ENCODE results near the gene CAMTA1.

The CAMTA1 gene

DNA sequence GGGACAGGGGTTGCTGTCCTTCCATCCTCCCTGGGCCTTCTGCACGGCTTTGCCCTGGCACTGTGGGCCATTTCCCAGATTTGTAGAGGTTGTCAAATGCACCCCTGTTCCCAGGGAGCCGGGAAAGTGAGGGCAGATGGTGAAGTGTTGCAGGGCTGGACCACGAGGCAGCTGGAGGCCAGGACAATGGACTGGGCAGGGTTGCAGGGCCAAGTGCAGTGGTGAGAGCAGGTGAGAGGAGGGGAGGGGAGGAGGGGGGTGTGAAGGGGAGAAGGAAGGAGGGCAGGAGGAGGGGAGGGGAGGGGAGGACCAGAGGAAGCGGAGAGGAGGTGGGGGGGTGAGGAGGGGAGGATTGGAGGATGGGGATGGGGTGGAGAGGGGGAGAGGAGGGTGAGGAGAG, 443.9 kb downstream of the CAMTA1 start:
- Histone ChIP-seq H3K27ac (ENCODE audit: low read length) (no peak overlapping the region), H3K36me3 (ENCODE audit: control insufficient read depth in 2 of 2, insufficient read depth in 2 of 2, low read length in 2 of 2) (no peaks in the 10 kb centered on the region), H3K4me3 (ENCODE audit: low read length in 2 of 2) (no peak overlapping the region), H3K27me3 (ENCODE audit: control insufficient read depth in 1 of 2, insufficient read depth in 2 of 2, low read length in 2 of 2) (peaks cover 0 to 6% of the 10 kb centered on the region in 2 donors), H3K9ac (ENCODE audit: low read length in 2 of 2) (no peak overlapping the region), H3K4me1 (ENCODE audit: control insufficient read depth, insufficient read depth, low read length) (no peaks in the 10 kb centered on the region), H3K9me3 (ENCODE audit: control insufficient read depth in 2 of 2, low read length in 2 of 2) (no peaks in the 10 kb centered on the region)

DNA sequence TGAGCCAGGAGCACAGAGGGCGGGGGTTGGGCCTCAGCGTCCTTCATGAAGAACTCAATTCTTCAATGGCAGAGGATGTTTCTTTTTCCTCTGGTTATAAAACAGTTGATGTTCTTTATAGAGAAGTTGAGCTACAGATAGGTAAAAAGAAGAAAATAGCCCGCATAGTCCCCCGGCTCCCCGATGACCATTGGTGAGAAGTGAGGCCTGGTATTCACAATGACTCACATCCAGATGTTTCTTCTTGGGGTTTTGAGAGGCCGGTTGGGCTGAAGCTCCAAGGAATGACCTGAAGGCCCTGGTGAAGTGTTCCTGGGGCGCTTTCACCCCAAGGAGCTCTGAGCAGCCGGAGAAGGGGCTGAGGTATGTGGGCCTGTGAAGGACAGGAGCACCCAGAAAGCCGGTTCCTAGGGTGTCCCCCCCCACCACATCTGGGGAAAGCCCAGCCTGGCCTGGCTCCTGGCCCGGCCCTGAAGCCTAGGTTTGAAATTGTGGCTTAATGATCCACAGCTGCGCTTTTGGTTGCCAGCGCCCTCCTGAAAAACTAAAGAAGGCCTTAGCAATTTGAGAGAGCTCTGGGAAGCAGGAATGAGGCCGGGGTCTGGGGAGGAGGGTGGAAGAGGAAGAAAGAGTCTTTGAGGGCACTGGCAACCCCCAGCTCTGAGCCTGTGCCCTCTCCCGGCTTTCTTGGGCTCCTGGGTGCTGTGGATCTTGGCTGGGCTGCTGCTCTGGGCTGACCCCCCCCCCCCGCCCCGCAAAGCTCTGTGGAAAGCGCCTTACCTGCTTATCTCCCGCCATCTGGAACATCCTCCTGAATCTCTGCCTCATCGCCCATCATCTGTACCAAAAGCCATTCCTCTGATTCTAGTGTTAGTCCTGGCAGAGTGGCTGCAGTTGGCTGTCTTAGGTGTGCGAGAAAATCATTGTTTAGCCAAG, 444.7 kb downstream of the CAMTA1 start:
- no peaks in the 10 kb centered on the region for H3K36me3 ChIP-seq (ENCODE audit: control insufficient read depth in 2 of 2, insufficient read depth in 2 of 2, low read length in 2 of 2)
- H3K4me1 ChIP-seq (ENCODE audit: control insufficient read depth, insufficient read depth, low read length): no peaks in the 10 kb centered on the region
- peaks cover 0 to 6% of the 10 kb centered on the region in 2 donors for H3K27me3 ChIP-seq (ENCODE audit: control insufficient read depth in 1 of 2, insufficient read depth in 2 of 2, low read length in 2 of 2)
- H3K27ac ChIP-seq (ENCODE audit: low read length): no peak overlapping the region
- H3K4me3 ChIP-seq (ENCODE audit: low read length in 2 of 2): no peak overlapping the region
- no peak overlapping the region for H3K9ac ChIP-seq (ENCODE audit: low read length in 2 of 2)
- no peaks in the 10 kb centered on the region for H3K9me3 ChIP-seq (ENCODE audit: control insufficient read depth in 2 of 2, low read length in 2 of 2)

DNA sequence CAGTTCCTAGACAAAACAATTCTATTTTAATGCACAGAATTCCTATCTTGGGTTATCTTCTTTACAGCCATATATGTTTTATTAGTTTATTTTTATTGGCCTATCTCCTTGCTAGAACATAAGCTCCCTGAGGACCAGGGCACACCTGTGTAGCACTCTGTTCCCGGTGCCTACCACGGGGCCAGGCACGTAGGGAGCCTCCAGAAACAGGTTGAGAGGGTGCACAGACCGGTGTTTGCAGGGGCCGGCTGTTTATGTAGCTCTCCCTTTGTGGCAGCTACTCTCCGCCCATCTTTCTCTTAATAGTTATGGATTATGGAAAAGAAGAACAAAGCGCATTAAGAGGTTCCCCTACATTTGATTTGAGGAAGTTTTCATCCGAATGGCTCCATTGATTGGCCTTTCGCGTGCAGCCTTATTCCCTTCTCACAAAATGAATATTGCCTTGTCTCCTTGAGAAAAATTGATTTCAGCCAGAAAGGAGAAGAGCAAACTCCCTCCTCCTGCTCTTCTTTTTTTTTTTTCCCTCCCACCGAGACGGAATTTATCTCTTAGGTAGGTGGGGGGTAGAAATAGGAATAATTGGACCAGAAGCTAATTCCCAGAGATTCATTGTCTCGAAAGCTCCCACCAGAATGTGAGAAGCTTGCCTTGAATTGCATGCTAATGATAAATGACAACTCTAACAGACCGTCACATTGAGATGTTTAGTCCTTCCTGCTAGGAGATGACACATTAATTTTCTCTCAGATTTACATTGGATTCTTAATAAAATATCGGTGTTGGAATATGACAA, 447.4 kb downstream of the CAMTA1 start:
- Histone ChIP-seq H3K4me3 (ENCODE audit: low read length in 2 of 2) (no peak overlapping the region), H3K4me1 (ENCODE audit: control insufficient read depth, insufficient read depth, low read length) (no peaks in the 10 kb centered on the region), H3K27ac (ENCODE audit: low read length) (no peak overlapping the region), H3K9ac (ENCODE audit: low read length in 2 of 2) (no peak overlapping the region), H3K27me3 (ENCODE audit: control insufficient read depth in 1 of 2, insufficient read depth in 2 of 2, low read length in 2 of 2) (peaks cover 0 to 2% of the 10 kb centered on the region in 2 donors), H3K9me3 (ENCODE audit: control insufficient read depth in 2 of 2, low read length in 2 of 2) (no peaks in the 10 kb centered on the region), H3K36me3 (ENCODE audit: control insufficient read depth in 2 of 2, insufficient read depth in 2 of 2, low read length in 2 of 2) (no peaks in the 10 kb centered on the region)

DNA sequence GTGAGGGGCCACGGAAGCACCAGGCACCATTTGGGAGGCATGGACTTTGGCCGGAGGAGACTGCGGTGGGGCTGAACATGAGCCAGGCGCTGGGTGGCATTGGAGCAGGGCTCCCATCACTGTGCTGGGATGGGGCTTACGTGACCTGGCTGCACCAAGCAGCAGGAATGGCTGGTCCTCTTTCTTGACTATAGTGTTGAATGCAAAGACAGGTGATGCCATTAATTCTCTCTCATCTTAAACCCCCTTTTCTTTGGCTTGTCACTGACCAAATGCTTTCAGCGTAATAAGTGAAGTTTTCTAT, 447.9 kb downstream of the CAMTA1 start:
- Histone ChIP-seq H3K4me1 (ENCODE audit: control insufficient read depth, insufficient read depth, low read length) (no peaks in the 10 kb centered on the region), H3K9me3 (ENCODE audit: control insufficient read depth in 2 of 2, low read length in 2 of 2) (no peaks in the 10 kb centered on the region), H3K27me3 (ENCODE audit: control insufficient read depth in 1 of 2, insufficient read depth in 2 of 2, low read length in 2 of 2) (peaks cover 0 to 2% of the 10 kb centered on the region in 2 donors), H3K36me3 (ENCODE audit: control insufficient read depth in 2 of 2, insufficient read depth in 2 of 2, low read length in 2 of 2) (no peaks in the 10 kb centered on the region), H3K4me3 (ENCODE audit: low read length in 2 of 2) (no peak overlapping the region), H3K27ac (ENCODE audit: low read length) (no peak overlapping the region), H3K9ac (ENCODE audit: low read length in 2 of 2) (no peak overlapping the region)

DNA sequence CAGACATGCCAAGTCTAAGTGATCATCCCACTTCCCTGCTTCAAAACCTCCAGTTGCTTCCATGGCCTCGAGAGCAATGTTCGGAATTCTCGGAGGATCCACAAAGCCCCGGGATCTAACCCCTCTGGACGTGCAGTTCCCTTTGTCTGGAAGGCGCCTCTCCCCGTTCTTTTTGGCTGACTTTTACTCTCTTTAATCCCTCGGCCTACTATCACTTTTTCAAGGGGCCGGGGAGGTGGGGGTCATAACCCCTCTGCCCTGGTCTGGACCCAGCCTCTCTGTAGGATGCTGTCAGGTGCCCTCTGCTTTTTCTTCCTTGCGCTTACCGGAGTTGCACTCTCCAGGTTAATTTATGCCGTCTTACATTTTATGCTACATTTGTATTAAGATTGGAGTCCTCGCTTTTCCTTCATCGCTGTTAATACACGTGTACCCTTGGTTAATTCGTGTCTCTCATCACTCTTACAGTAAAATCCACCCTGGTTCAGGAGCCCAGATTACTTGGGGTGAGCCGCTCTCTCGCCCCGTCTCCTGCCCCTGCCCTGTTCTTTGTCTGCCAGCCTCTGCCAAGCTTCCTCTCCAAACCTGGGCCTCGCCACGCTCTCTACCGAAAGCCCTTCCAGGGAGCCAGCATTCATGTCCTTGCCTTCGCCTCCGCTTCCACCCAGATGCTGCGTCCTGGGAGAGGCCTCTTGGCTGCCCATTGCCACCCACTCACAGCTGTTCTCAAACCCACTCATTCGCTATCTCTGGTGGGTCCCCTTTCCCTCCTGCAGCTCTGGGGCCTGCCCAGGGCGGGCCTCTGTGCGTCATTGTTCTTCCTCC, 448.6 kb downstream of the CAMTA1 start:
- peaks cover 0 to under 1% of the 10 kb centered on the region in 2 donors for H3K27me3 ChIP-seq (ENCODE audit: control insufficient read depth in 1 of 2, insufficient read depth in 2 of 2, low read length in 2 of 2)
- no peaks in the 10 kb centered on the region for H3K4me1 ChIP-seq (ENCODE audit: control insufficient read depth, insufficient read depth, low read length)
- H3K4me3 ChIP-seq (ENCODE audit: low read length in 2 of 2): no peak overlapping the region
- H3K9ac ChIP-seq (ENCODE audit: low read length in 2 of 2): no peak overlapping the region
- no peaks in the 10 kb centered on the region for H3K9me3 ChIP-seq (ENCODE audit: control insufficient read depth in 2 of 2, low read length in 2 of 2)
- H3K27ac ChIP-seq (ENCODE audit: low read length): no peak overlapping the region
- H3K36me3 ChIP-seq (ENCODE audit: control insufficient read depth in 2 of 2, insufficient read depth in 2 of 2, low read length in 2 of 2): no peaks in the 10 kb centered on the region

DNA sequence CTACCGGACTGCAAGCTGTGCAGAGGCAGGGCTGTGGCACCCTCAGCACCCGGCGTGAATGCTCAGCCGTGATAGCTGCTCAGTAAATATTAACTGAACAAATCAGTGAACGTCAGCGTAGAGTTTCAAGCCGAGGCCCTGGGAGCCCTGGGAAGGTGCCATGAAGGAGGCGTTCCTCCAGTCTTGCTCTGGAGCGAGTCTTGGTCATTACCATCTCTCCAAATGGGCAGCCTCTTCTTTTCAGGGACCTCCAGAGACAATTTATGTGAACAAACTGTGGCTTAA, 449.2 kb downstream of the CAMTA1 start:
- H3K4me1 ChIP-seq (ENCODE audit: control insufficient read depth, insufficient read depth, low read length): no peaks in the 10 kb centered on the region
- no peaks in the 10 kb centered on the region for H3K9me3 ChIP-seq (ENCODE audit: control insufficient read depth in 2 of 2, low read length in 2 of 2)
- no peaks in the 10 kb centered on the region for H3K36me3 ChIP-seq (ENCODE audit: control insufficient read depth in 2 of 2, insufficient read depth in 2 of 2, low read length in 2 of 2)
- no peak overlapping the region for H3K9ac ChIP-seq (ENCODE audit: low read length in 2 of 2)
- no peaks in the 10 kb centered on the region for H3K27me3 ChIP-seq (ENCODE audit: control insufficient read depth in 1 of 2, insufficient read depth in 2 of 2, low read length in 2 of 2)
- no peak overlapping the region for H3K27ac ChIP-seq (ENCODE audit: low read length)
- H3K4me3 ChIP-seq (ENCODE audit: low read length in 2 of 2): no peak overlapping the region

DNA sequence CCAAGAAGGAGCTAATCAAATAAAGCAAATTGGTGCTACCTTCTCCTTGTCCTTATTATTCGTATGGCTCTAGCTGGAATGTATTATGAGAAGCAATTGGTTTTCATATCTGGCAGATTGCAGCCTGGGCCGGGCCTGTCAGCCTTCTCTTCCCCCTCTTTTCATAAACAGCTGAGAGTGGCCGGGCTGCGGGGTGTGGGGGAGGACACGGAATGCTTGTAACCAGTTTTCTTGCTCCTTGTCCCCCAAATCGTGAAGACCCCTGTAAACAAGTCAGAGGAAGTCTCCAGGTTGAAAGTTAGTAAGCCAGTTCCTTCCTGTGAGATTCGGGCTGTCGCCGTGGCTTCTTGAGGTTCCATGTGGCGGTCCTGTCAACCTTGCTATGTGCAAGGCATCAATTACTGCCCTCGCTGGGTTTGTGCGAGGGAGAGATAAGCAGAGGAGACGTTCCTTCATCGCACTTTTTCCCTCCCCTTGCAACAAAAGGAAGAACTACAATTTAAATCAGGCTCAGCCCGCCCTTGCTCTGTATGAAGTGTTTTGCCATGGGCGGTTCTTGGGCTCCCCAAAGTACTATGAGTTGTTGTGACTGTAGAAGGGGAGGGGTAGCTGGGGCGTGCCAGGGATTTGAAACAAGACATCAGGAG, 450.7 kb downstream of the CAMTA1 start:
- Histone ChIP-seq H3K27me3 (ENCODE audit: control insufficient read depth in 1 of 2, insufficient read depth in 2 of 2, low read length in 2 of 2) (no peaks in the 10 kb centered on the region), H3K4me3 (ENCODE audit: low read length in 2 of 2) (no peak overlapping the region), H3K27ac (ENCODE audit: low read length) (no peak overlapping the region), H3K9me3 (ENCODE audit: control insufficient read depth in 2 of 2, low read length in 2 of 2) (no peaks in the 10 kb centered on the region), H3K9ac (ENCODE audit: low read length in 2 of 2) (no peak overlapping the region), H3K36me3 (ENCODE audit: control insufficient read depth in 2 of 2, insufficient read depth in 2 of 2, low read length in 2 of 2) (no peaks in the 10 kb centered on the region), H3K4me1 (ENCODE audit: control insufficient read depth, insufficient read depth, low read length) (no peaks in the 10 kb centered on the region)

DNA sequence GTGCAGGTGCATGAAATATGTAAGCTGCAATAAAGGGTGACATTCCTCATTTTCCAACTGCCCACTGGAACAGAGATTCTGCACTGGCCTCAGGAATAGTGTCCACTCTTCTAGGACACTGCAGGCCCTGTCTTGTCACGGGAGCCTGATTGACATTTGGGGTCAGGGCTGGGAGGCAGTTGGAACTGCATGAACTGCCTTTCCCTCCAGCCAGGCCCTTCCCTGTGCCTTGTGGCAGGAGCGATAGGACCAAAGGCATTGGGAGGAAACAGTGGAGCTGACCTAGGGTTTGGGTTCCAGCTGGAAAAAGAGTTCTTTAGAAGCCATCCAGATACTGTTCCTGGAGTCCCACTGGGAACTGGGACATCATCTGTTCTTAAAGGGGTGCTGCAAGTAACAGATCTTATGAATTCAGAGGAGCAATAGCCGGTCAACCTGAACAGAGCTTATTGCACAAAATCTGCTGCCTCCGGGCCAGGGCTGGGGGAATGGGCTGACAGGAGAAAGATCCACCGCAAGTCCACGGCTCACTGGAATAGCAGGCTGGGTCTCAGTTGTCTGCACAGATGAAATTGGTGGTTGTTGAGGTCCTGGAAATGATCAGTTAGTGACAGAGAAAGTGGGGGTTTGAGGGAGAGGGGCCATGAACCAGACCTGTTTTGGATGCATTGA, 451.7 kb downstream of the CAMTA1 start:
- no peak overlapping the region for H3K4me3 ChIP-seq (ENCODE audit: low read length in 2 of 2)
- H3K27ac ChIP-seq (ENCODE audit: low read length): no peak overlapping the region
- no peaks in the 10 kb centered on the region for H3K27me3 ChIP-seq (ENCODE audit: control insufficient read depth in 1 of 2, insufficient read depth in 2 of 2, low read length in 2 of 2)
- no peaks in the 10 kb centered on the region for H3K36me3 ChIP-seq (ENCODE audit: control insufficient read depth in 2 of 2, insufficient read depth in 2 of 2, low read length in 2 of 2)
- H3K4me1 ChIP-seq (ENCODE audit: control insufficient read depth, insufficient read depth, low read length): no peaks in the 10 kb centered on the region
- no peak overlapping the region for H3K9ac ChIP-seq (ENCODE audit: low read length in 2 of 2)
- H3K9me3 ChIP-seq (ENCODE audit: control insufficient read depth in 2 of 2, low read length in 2 of 2): no peaks in the 10 kb centered on the region

DNA sequence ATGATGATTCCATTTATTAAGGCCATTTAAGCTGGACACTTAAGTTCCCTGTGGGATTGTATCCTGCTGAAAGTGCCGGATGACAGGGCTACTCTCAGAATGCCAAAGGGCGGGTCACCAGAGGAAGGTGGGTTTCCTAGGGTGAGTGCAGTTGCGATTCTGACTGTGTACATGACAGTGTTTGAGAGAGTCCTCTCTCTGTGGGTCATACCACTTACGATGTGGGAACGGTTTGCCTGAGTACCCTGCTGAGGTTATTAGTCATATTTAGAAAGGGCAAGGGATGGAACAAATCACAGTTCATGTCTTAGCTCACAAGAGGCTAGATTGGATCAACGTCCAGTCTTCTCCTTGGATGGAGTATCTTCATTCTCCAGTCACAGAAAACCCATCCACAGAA, 461.9 kb downstream of the CAMTA1 start:
- H3K27ac ChIP-seq (ENCODE audit: low read length): no peak overlapping the region

More for the DNA sequence above, 461.9 kb downstream of the CAMTA1 start:
- no peak overlapping the region for H3K9ac ChIP-seq (ENCODE audit: low read length in 2 of 2)
- no peaks in the 10 kb centered on the region for H3K9me3 ChIP-seq (ENCODE audit: control insufficient read depth in 2 of 2, low read length in 2 of 2)
- H3K36me3 ChIP-seq (ENCODE audit: control insufficient read depth in 2 of 2, insufficient read depth in 2 of 2, low read length in 2 of 2): no peaks in the 10 kb centered on the region
- H3K4me1 ChIP-seq (ENCODE audit: control insufficient read depth, insufficient read depth, low read length): no peaks in the 10 kb centered on the region
- H3K27me3 ChIP-seq (ENCODE audit: control insufficient read depth in 1 of 2, insufficient read depth in 2 of 2, low read length in 2 of 2): peaks cover 0 to 2% of the 10 kb centered on the region in 2 donors
- no peak overlapping the region for H3K4me3 ChIP-seq (ENCODE audit: low read length in 2 of 2)
